Naive thymus-derived CD4-positive, alpha-beta T cell (primary cell): Measurements from ENCODE around the gene ATP2A1. TPM values are rescaled to one million over a fixed set of nuclear protein-coding genes. Genes with fewer than 3 reads are reported as not detected.
A peak's percentile ranks its signal among the peaks of the same experiment; 100 is the strongest.

ENCODE experiments used
- ATAC-seq: fragments of 150-1000 bp; cut with Tn5 transposase; 2 replicates; pipeline ENCODE4 v1.10.0; 2021; ENCODE audit warnings: mild to moderate bottlenecking, moderate library complexity
- CTCF ChIA-PET: fragments of 350-600 bp; sonication (Branson Sonifier 250); formaldehyde crosslinking; loops from one replicate; lab custom pipeline; 2021; ENCODE audit warnings: antibody characterized with exemption; lab: Charles Lee
- POLR2A ChIA-PET: fragments of 350-600 bp; sonication (Branson Sonifier 250); formaldehyde crosslinking; loops from one replicate; lab custom pipeline; 2021; ENCODE audit warnings: antibody characterized with exemption, inconsistent platforms; lab: Charles Lee
- DNase-seq, 9 donors: peaks; one replicate each; pipeline versions ENCODE4 v3.0.0 to v3.0.0-alpha.2; 2020 to 2022; ENCODE audit warnings: mixed read lengths in 1 of 9
- H3K27ac ChIP-seq: one replicate; pipeline ENCODE4 v1.7.0; 2013; ENCODE audit warnings: mild to moderate bottlenecking, low read depth, low read length, moderate library complexity
- H3K27me3 ChIP-seq, 2 donors: one replicate each; pipeline ENCODE4 v1.7.0; 2013; ENCODE audit warnings: low read length in 2 of 2, mild to moderate bottlenecking in 2 of 2, moderate library complexity in 2 of 2; ENCODE audit not compliant: control insufficient read depth in 2 of 2, insufficient read depth in 2 of 2
- H3K36me3 ChIP-seq, 3 experiments: 1 replicate in 2 of 3; 2 replicates in 1 of 3; pipeline ENCODE4 v1.7.0; 2013; ENCODE audit warnings: low read length in 3 of 3, mild to moderate bottlenecking in 3 of 3, moderate library complexity in 1 of 3; ENCODE audit not compliant: insufficient read depth in 3 of 3, control insufficient read depth in 2 of 3
- H3K4me1 ChIP-seq, 2 donors: one replicate each; pipeline ENCODE4 v1.7.0; 2013; ENCODE audit warnings: low read length in 2 of 2, mild to moderate bottlenecking in 2 of 2, moderate library complexity in 1 of 2; ENCODE audit not compliant: control insufficient read depth in 2 of 2, insufficient read depth in 2 of 2
- H3K4me3 ChIP-seq: 2 replicates; pipeline ENCODE4 v1.7.0; 2013; ENCODE audit warnings: mild to moderate bottlenecking, low read length
- H3K9me3 ChIP-seq, 3 experiments: 1 replicate in 2 of 3; 2 replicates in 1 of 3; pipeline ENCODE4 v1.7.0; 2013; ENCODE audit warnings: low read length in 3 of 3; ENCODE audit not compliant: control insufficient read depth in 2 of 3
- H3K27ac Mint-ChIP-seq, 9 donors: one replicate each; pipeline ENCODE4 v1.8.0; 2020 to 2022; ENCODE audit warnings: mixed read lengths in 9 of 9, mild to moderate bottlenecking in 8 of 9, moderate library complexity in 5 of 9, inconsistent platforms in 2 of 9
- H3K27me3 Mint-ChIP-seq, 5 donors: one replicate each; pipeline ENCODE4 v1.8.0; 2021 to 2022; ENCODE audit warnings: mixed read lengths in 5 of 5, mild to moderate bottlenecking in 1 of 5
- H3K36me3 Mint-ChIP-seq, 5 donors: one replicate each; pipeline ENCODE4 v1.8.0; 2020 to 2022; ENCODE audit warnings: mixed read lengths in 5 of 5, mild to moderate bottlenecking in 3 of 5, inconsistent platforms in 1 of 5
- H3K4me1 Mint-ChIP-seq, 7 donors: one replicate each; pipeline ENCODE4 v1.8.0; 2020 to 2022; ENCODE audit warnings: mixed read lengths in 7 of 7, mild to moderate bottlenecking in 3 of 7, inconsistent platforms in 1 of 7
- H3K4me3 Mint-ChIP-seq, 10 donors: one replicate each; pipeline ENCODE4 v1.8.0; 2020 to 2022; ENCODE audit warnings: mild to moderate bottlenecking in 10 of 10, mixed read lengths in 10 of 10, moderate library complexity in 6 of 10, inconsistent platforms in 2 of 10
- H3K9me3 Mint-ChIP-seq, 11 donors: one replicate each; pipeline ENCODE4 v1.8.0; 2020 to 2022; ENCODE audit warnings: mixed read lengths in 11 of 11, mild to moderate bottlenecking in 4 of 11, inconsistent platforms in 1 of 11, moderate library complexity in 1 of 11
- intact Hi-C, 2 donors: fragments of 100-400 bp; cut with micrococcal nuclease; formaldehyde crosslinking; loops; one replicate each; pipeline ENCODE4 v1.15.1; 2023
- polyA plus RNA-seq, 2 donors: library from polyadenylated mRNA; unstranded; fragments of 300-500 nt; fragmentation: Illumina TruSeq; gene quantifications; one replicate each; pipeline ENCODE4 v1.2.3, GENCODE V29; 2021
- total RNA-seq, 6 experiments: library from RNA in 5 of 6; stranded (reverse) in 5 of 6; gene quantifications; 1 replicate in 5 of 6; 2 replicates in 1 of 6; pipeline ENCODE4 v1.2.3 and lab custom pipeline; 2021 to 2026

ATP2A1 gene
- total and polyA plus RNA-seq, 7 experiments from 2014 or later: 0.32 to 1.6 (median 0.89) TPM; not detected in 2

DNA sequence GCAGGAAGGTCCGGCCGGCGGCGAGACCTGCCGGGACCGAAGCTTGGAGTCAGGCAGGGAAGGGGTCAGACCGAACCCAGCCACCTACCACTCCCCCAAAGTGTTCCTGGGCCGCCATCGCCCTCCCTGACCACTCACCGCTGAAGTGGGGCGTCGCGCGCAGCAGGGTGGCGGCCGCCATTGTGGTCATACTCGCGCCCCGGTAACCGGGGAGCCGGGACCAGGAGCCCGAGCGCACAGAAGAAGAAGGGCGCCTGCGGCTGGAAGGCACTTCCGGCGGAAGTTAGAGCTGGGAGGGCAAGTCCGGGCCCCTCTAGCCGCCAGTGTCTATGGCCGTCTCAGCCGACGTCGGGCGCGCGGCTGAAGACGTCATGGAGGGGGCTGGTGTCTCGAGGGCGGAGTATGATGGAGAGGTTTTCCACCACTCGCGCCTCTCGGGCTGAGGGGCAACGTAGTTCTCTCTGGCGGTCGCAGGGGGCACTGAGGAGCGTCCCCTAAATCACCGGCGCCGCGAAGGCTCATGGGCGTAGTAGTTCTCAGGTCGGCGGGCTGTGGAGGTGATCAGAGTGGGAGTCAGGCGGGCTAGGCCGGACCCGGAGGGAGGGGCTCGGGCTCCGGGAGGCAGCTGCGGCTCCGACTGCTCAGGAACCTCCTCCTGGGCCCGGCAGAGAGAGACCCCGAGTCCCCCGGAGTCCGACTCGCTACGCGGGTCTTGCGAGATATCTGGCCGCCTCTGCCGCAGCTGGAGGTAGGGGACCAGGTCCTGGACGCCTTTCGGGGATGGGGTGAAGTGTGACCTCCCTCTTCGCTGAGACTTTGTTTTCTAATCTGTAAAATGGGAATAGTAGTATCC lies 32.0 kb upstream of the ATP2A1 start, which contains the start of gene TUFM:
Gene TUFM, minus strand, starts transcription at position 269 of the 853 bp plus-strand sequence. Its CDS starts 79 bp downstream, at position 190.
- Histone ChIP-seq H3K4me3 (peak within 1 kb of the TSS; percentile 88), H3K27me3 (no peaks in the 10 kb centered on the region), H3K4me1 (peaks cover 19 to 25% of the 10 kb centered on the region in 2 donors), H3K36me3 (peaks cover 8 to 37% (median 9%) of the 10 kb centered on the region in 3 experiments), H3K9me3 (no peaks in the 10 kb centered on the region), H3K27ac (peak within 1 kb of the TSS; percentile 94)
- intact Hi-C loops: loop anchor here (1.0 to 10.0 kb wide), 10 partner anchors 17 to 1609 kb away; partner anchors contain the start of genes APOBR (in 2 of the 2), RABEP2 (in 2 of the 2), SH2B1 (in 2 of the 2) and CLN3 (in 1 of the 2)
- Mint-ChIP-seq H3K27me3 (no peaks in the 10 kb centered on the region), H3K36me3 (peaks cover 0 to 17% (median 5%) of the 10 kb centered on the region in 5 donors), H3K9me3 (no peaks in the 10 kb centered on the region), H3K4me3 (peak within 1 kb of the TSS; percentile 91 to 98 (median 96)), H3K27ac (peak within 1 kb of the TSS; percentile 91 to 98 (median 94)), H3K4me1 (peaks cover 17 to 38% (median 27%) of the 10 kb centered on the region in 7 donors)
- ATAC-seq (peak; percentile 98), DNase-seq (peak; percentile 88 to 99 (median 98))
- POLR2A ChIA-PET: interaction anchor here (0.5 to 5.2 kb wide), 11 partner anchors 10 to 909 kb away, joined by 3 to 79 read pairs (median 6); partner anchors contain the start of genes ATXN2L, RABEP2 and SH2B1
- CTCF ChIA-PET: interaction anchor here (0.5 to 2.7 kb wide), 9 partner anchors 12 to 170 kb away, joined by 3 to 12 read pairs (median 3); no protein-coding TSS in a partner anchor

- peak overlapping the region; percentile 91 to 98 (median 96) for H3K4me3 Mint-ChIP-seq
- Histone ChIP-seq H3K4me1 (peaks cover 19 to 25% of the 10 kb centered on the region in 2 donors), H3K27ac (peak overlapping the region; percentile 94), H3K9me3 (no peaks in the 10 kb centered on the region), H3K36me3 (peaks cover 8 to 34% (median 9%) of the 10 kb centered on the region in 3 experiments), H3K4me3 (peak overlapping the region; percentile 88), H3K27me3 (no peaks in the 10 kb centered on the region)
- ChIA-PET POLR2A (interaction anchor here (0.9 to 5.2 kb wide), 8 partner anchors 9 to 130 kb away, joined by 3 to 79 read pairs (median 8); partner anchors contain the start of genes ATXN2L, RABEP2 and SH2B1), CTCF (interaction anchor here (0.6 to 2.7 kb wide), 4 partner anchors 11 to 169 kb away, joined by 3 to 12 read pairs (median 6); no protein-coding TSS in a partner anchor)
- no peaks in the 10 kb centered on the region for H3K27me3 Mint-ChIP-seq
- intact Hi-C loops: loop anchor here (1.0 to 10.0 kb wide), 10 partner anchors 16 to 1610 kb away; partner anchors contain the start of genes APOBR (in 2 of the 2), RABEP2 (in 2 of the 2), SH2B1 (in 2 of the 2) and CLN3 (in 1 of the 2)
- H3K9me3 Mint-ChIP-seq: no peaks in the 10 kb centered on the region
- no peak for DNase-seq
- H3K4me1 Mint-ChIP-seq: peaks cover 17 to 38% (median 27%) of the 10 kb centered on the region in 7 donors
- ATAC-seq: no peak
- H3K27ac Mint-ChIP-seq: peak overlapping the region; percentile 91 to 97 (median 94)
- peaks cover 0 to 17% (median 5%) of the 10 kb centered on the region in 5 donors for H3K36me3 Mint-ChIP-seq
Observed at GRCh38 chr16:28846933-28847273, 31.4 kb upstream of the ATP2A1 start.

GRCh38 chr16:28858421-28858820 lies 19.9 kb upstream of the ATP2A1 start:
- H3K27me3 Mint-ChIP-seq: no peaks in the 10 kb centered on the region
- H3K27ac ChIP-seq: no peak overlapping the region
- H3K36me3 ChIP-seq: peaks cover 0 to 4% (median 0%) of the 10 kb centered on the region in 3 experiments
- peak in 1 of 9 donors; percentile 4 for DNase-seq
- H3K4me3 ChIP-seq: no peak overlapping the region
- peaks cover 3 to 4% of the 10 kb centered on the region in 2 donors for H3K4me1 ChIP-seq
- H3K9me3 Mint-ChIP-seq: no peaks in the 10 kb centered on the region
- ChIA-PET POLR2A (interaction anchor here (0.7 to 1.5 kb wide), 2 partner anchors 11 to 65 kb away, joined by 4 to 9 read pairs; partner anchors contain the start of gene TUFM), CTCF (interaction anchor here (1.3 kb wide), 1 partner anchor 12 kb away, joined by 3 read pairs; the partner anchor contains the start of gene TUFM)
- peaks cover 4 to 19% (median 13%) of the 10 kb centered on the region in 7 donors for H3K4me1 Mint-ChIP-seq
- H3K27ac Mint-ChIP-seq: no peak overlapping the region
- peak overlapping the region in 1 of 10 donors; percentile 16 for H3K4me3 Mint-ChIP-seq
- H3K27me3 ChIP-seq: no peaks in the 10 kb centered on the region
- H3K36me3 Mint-ChIP-seq: peaks cover 0 to 3% (median 0%) of the 10 kb centered on the region in 5 donors
- intact Hi-C loops: no loop called here
- H3K9me3 ChIP-seq: no peaks in the 10 kb centered on the region
- no peak for ATAC-seq

GRCh38 chr16:28859326-28859725 lies 19.0 kb upstream of the ATP2A1 start:
- POLR2A ChIA-PET: interaction anchor here (1.5 kb wide), 1 partner anchor 12 kb away, joined by 9 read pairs; the partner anchor contains the start of gene TUFM
- ATAC-seq: no peak
- Histone ChIP-seq H3K36me3 (peaks cover 0 to 5% (median 0%) of the 10 kb centered on the region in 3 experiments), H3K27ac (no peak overlapping the region), H3K9me3 (no peaks in the 10 kb centered on the region), H3K4me3 (no peak overlapping the region), H3K27me3 (no peaks in the 10 kb centered on the region), H3K4me1 (peaks cover 6 to 7% of the 10 kb centered on the region in 2 donors)
- DNase-seq: no peak
- Mint-ChIP-seq H3K27me3 (no peaks in the 10 kb centered on the region), H3K4me1 (peaks cover 4 to 24% (median 15%) of the 10 kb centered on the region in 7 donors), H3K4me3 (no peak overlapping the region), H3K36me3 (peaks cover 0 to 3% (median 0%) of the 10 kb centered on the region in 5 donors), H3K27ac (peak overlapping the region in 3 of 9 donors; percentile 34 to 64 (median 63)), H3K9me3 (no peaks in the 10 kb centered on the region)
- CTCF ChIA-PET: interaction anchor here (0.7 to 0.9 kb wide), 2 partner anchors 86 to 1570 kb away, joined by 3 read pairs; partner anchors contain the start of gene DCTPP1
- intact Hi-C loops: no loop called here

DNA sequence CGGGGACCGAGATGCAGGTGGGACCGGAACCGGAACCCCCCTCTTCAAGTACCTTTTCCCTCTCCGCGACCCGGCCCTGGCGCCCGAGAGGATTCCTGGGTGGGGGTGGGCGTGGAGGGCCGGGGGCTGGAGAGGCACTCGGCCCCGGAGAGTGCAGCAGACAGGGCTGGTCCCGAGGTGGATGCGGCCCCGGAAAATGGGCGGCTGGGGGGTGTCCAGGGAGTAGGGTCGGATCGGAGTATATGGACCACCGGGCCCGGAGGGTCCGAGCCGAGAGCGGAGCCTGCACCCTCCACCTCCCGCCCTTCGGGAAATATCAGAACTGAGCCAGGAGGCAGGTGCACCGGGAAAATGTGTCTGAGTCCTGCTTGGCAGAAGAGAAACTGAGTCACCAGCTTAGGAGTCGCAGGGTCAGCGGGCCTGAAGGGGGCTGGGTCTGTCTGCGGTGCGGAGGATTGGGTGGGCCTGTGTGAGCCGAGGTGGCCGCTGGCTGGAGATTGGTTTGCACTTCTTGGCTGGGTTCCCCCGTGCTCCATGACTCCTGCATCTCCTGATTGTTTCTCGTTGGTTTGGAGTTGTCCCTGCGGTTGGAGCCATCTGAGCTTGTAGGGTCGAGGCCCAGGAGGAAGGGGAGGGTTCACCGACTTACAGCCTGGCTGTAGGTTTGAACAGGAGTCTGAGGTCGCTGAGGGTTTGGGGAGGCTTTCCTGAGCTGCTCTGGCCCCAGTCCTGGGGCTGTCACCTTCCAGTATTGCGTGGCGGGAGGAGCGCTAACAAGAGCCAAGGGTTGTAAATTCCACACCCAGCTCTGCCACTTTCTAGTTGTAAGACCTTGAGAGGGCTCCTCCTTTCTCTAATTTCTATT lies 14.1 kb upstream of the ATP2A1 start:
- Mint-ChIP-seq H3K4me3 (peak overlapping the region; percentile 97 to 100 (median 99)), H3K9me3 (no peaks in the 10 kb centered on the region), H3K36me3 (peaks cover 0 to 7% (median 6%) of the 10 kb centered on the region in 5 donors), H3K27ac (peak overlapping the region; percentile 95 to 99 (median 97)), H3K4me1 (peaks cover 15 to 42% (median 29%) of the 10 kb centered on the region in 7 donors), H3K27me3 (no peaks in the 10 kb centered on the region)
- peaks cover 0 to 28% (median 0%) of the 10 kb centered on the region in 3 experiments for H3K36me3 ChIP-seq
- peaks cover 7 to 11% of the 10 kb centered on the region in 2 donors for H3K4me1 ChIP-seq
- peak overlapping the region; percentile 85 for H3K27ac ChIP-seq
- ATAC-seq (no peak), DNase-seq (peak in 4 of 9 donors; percentile 24 to 43 (median 30))
- intact Hi-C loops: loop anchor here (1.0 to 10.0 kb wide), 10 partner anchors 15 to 1131 kb away; partner anchors contain the start of genes RABEP2 (in 2 of the 2), TUFM (in 2 of the 2), ATXN2L (in 1 of the 2) and HIRIP3 (in 1 of the 2)
- H3K9me3 ChIP-seq: no peaks in the 10 kb centered on the region
- ChIA-PET CTCF (interaction anchor here (0.6 to 1.2 kb wide), 4 partner anchors 9 to 81 kb away, joined by 3 read pairs; no protein-coding TSS in a partner anchor), POLR2A (interaction anchor here (0.6 to 4.8 kb wide), 13 partner anchors 11 to 110 kb away, joined by 3 to 79 read pairs (median 3); partner anchors contain the start of genes ATXN2L, NFATC2IP and TUFM)
- H3K27me3 ChIP-seq: no peaks in the 10 kb centered on the region
- H3K4me3 ChIP-seq: peak overlapping the region; percentile 96
